HepG2 (cell line): Measurements from ENCODE around the gene CADM4. TPM values are rescaled to one million over a fixed set of nuclear protein-coding genes. Genes with fewer than 3 reads are reported as not detected.

ENCODE experiments used
- ATAC-seq: fragments of 200-7000 bp; cut with Tn5 transposase; 3 replicates; pipeline ENCODE4 v1.9.1; 2020; ENCODE audit warnings: mild to moderate bottlenecking, moderate library complexity
- BruUV-seq: library from RNA; stranded (reverse); fragments of 400-500 nt; replicated peaks from 2 replicates; lab custom pipeline; 2021; lab: Mats Ljungman, UMichigan
- CTCF ChIA-PET: fragments of 300-600 bp; formaldehyde crosslinking; extraction: SDS; loops from one replicate; lab custom pipeline; 2021; ENCODE audit warnings: low total read pairs, inconsistent platforms, low intra/inter-chr PET ratio; lab: Yijun Ruan, JAX
- POLR2A ChIA-PET: fragments of 350-600 bp; sonication (Branson Sonifier 250); formaldehyde crosslinking; loops from one replicate; lab custom pipeline; 2020; ENCODE audit warnings: antibody characterized with exemption, inconsistent platforms; lab: Yijun Ruan, JAX
- DNase-seq: peaks from one replicate; pipeline ENCODE4 v3.0.0-alpha.2; 2015; ENCODE audit warnings: low spot score
- FAIRE-seq: peaks from 3 replicates; lab custom pipeline; 2011; peaks lifted over from hg19 to GRCh38; lab: Jason Lieb, UNC
- H2AFZ ChIP-seq: one replicate; pipeline ENCODE4 v1.6.1; 2011; ENCODE audit warnings: low read length, inconsistent platforms
- H3K27ac ChIP-seq: fragments of 300-600 bp; 3 replicates; pipeline ENCODE4 v1.8.0; 2011; ENCODE audit warnings: mixed run types, mild to moderate bottlenecking, mixed read lengths, low read length, inconsistent platforms; ENCODE audit not compliant: insufficient read depth; ENCODE audit errors: extremely low read length
- H3K27me3 ChIP-seq, 2 experiments: fragments of 200-600 bp in 1 of 2; 2 replicates in 1 of 2; 3 replicates in 1 of 2; pipeline versions ENCODE4 v1.6.0 to v1.8.0; 2011; ENCODE audit warnings: low read length in 2 of 2, mild to moderate bottlenecking in 2 of 2, moderate library complexity in 2 of 2, inconsistent platforms in 1 of 2; ENCODE audit not compliant: insufficient read depth in 2 of 2, control insufficient read depth in 1 of 2
- H3K36me3 ChIP-seq, 2 experiments: fragments of 200-600 bp in 1 of 2; replicated peaks in 1 of 2; 2 replicates in 1 of 2; 3 replicates in 1 of 2; pipeline versions ENCODE4 v1.5.1 to v1.8.0; 2011; ENCODE audit warnings: low read length in 2 of 2, inconsistent platforms in 1 of 2; ENCODE audit not compliant: insufficient read depth in 2 of 2, control insufficient read depth in 1 of 2
- H3K4me1 ChIP-seq: 2 replicates; pipeline ENCODE4 v1.5.1; 2012; ENCODE audit warnings: low read length, inconsistent platforms; ENCODE audit not compliant: insufficient read depth
- H3K4me2 ChIP-seq: 2 replicates; pipeline ENCODE4 v1.6.0; 2011; ENCODE audit warnings: low read depth, low read length, inconsistent platforms
- H3K4me3 ChIP-seq, 3 experiments: fragments of 200-600 bp in 1 of 3; sonication (generic), shearing (Covaris generic) in 1 of 3; replicated peaks in 1 of 3; 2 replicates each; pipeline ENCODE4 v1.5.1; 2011 to 2016; ENCODE audit warnings: low read length in 3 of 3, inconsistent platforms in 2 of 3, low read depth in 2 of 3, mild to moderate bottlenecking in 2 of 3, control low read depth in 1 of 3, mixed read lengths in 1 of 3; ENCODE audit not compliant: insufficient read depth in 1 of 3
- H3K79me2 ChIP-seq: one replicate; pipeline ENCODE4 v1.6.1; 2011; ENCODE audit warnings: low read length, inconsistent platforms; ENCODE audit not compliant: insufficient read depth
- H3K9ac ChIP-seq: 2 replicates; pipeline ENCODE4 v1.6.0; 2011; ENCODE audit warnings: mild to moderate bottlenecking, low read depth, low read length, inconsistent platforms; ENCODE audit not compliant: insufficient read depth
- H3K9me3 ChIP-seq: 2 replicates; pipeline ENCODE4 v1.5.1; 2012; ENCODE audit warnings: mild to moderate bottlenecking, low read length
- H4K20me1 ChIP-seq: 2 replicates; pipeline ENCODE4 v1.6.0; 2011; ENCODE audit warnings: inconsistent platforms, mild to moderate bottlenecking, low read length, moderate library complexity; ENCODE audit not compliant: insufficient read depth
- CREB1 ChIP-seq, 2 experiments: fragments of 450-650 bp in 1 of 2; IDR thresholded peaks; 2 replicates each; pipeline ENCODE4 v1.6.1; 2016 to 2017; ENCODE audit warnings: control low read depth in 1 of 2, mild to moderate bottlenecking in 1 of 2, missing compliant biosample characterization in 1 of 2, missing genetic modification characterization in 1 of 2
- FOXM1 ChIP-seq: sonication (generic); formaldehyde crosslinking; IDR thresholded peaks from 2 replicates; pipeline ENCODE4 v1.5.0; 2020; ENCODE audit warnings: missing genetic modification reagents
- SAP130 ChIP-seq: IDR thresholded peaks from 2 replicates; pipeline ENCODE4 v1.6.1; 2016; ENCODE audit warnings: low read depth
- ZBTB38 ChIP-seq: sonication (generic); formaldehyde crosslinking; IDR thresholded peaks from 2 replicates; pipeline ENCODE4 v1.5.1; 2020; ENCODE audit warnings: mild to moderate bottlenecking, missing genetic modification reagents
- ZEB1 ChIP-seq: IDR thresholded peaks from 2 replicates; pipeline ENCODE4 v1.6.1; 2012; ENCODE audit warnings: mild to moderate bottlenecking, low read depth, inconsistent platforms; ENCODE audit not compliant: insufficient replicate concordance
- ZFX ChIP-seq: sonication (generic); formaldehyde crosslinking; IDR thresholded peaks from 2 replicates; pipeline ENCODE4 v1.4.0; 2020; ENCODE audit warnings: mild to moderate bottlenecking, low read depth, missing genetic modification reagents, moderate library complexity
- ZNF138 ChIP-seq: sonication (generic); formaldehyde crosslinking; IDR thresholded peaks from 2 replicates; pipeline ENCODE4 v1.5.0; 2020; ENCODE audit warnings: mild to moderate bottlenecking, low read depth, missing genetic modification reagents
- WGBS: methylation state at CpG from one replicate; pipeline ENCODE4 v1.1.6; 2017; ENCODE audit warnings: low lambda C conversion rate; 5-methylcytosine and 5-hydroxymethylcytosine counted together
- in situ Hi-C: cut with HindIII; loops from 2 replicates; pipeline ENCODE4 v1.10.0; 2017; ENCODE audit warnings: low pct_unique_long_range_greater_than_20kb; ENCODE audit not compliant: extremely low pct_ligation_motif_present
- intact Hi-C: fragments of 100-400 bp; cut with micrococcal nuclease; formaldehyde crosslinking; loops from one replicate; pipeline ENCODE4 v1.10.0; 2022; ENCODE audit not compliant: unreplicated experiment
- polyA plus RNA-seq, 8 experiments: library from polyadenylated mRNA; depleted of rRNA in 3 of 8; stranded (reverse) in 7 of 8; unstranded in 1 of 8; fragments of >200 nt; fragmentation: Illumina TruSeq in 4 of 8; extraction: Trizol in 4 of 8; gene quantifications; 2 replicates each; pipeline versions ENCODE4 v1.2.1 to v1.2.3, GENCODE V29; 2011 to 2016; ENCODE audit warnings: low read depth in 4 of 8, missing spikeins in 1 of 8, mixed read lengths in 1 of 8; ENCODE audit not compliant: insufficient read depth in 1 of 8
- total RNA-seq, 5 experiments: library from RNA; depleted of rRNA; stranded (reverse); fragments of >200 nt; fragmentation: Illumina TruSeq; extraction: Trizol; gene quantifications; 2 replicates each; pipeline ENCODE4 v1.2.3, GENCODE V29; 2016; ENCODE audit warnings: low read depth in 1 of 5
- TF ChIP-seq, protein P1 (sequence below): sonication (generic); formaldehyde crosslinking; IDR thresholded peaks from 2 replicates; pipeline ENCODE4 v1.8.1; 2023; ENCODE audit warnings: mild to moderate bottlenecking, moderate library complexity, missing genetic modification reagents
- TF ChIP-seq, protein P2 (sequence below): sonication (generic); formaldehyde crosslinking; IDR thresholded peaks from 2 replicates; pipeline ENCODE4 v1.5.0; 2020; ENCODE audit warnings: mild to moderate bottlenecking, missing genetic modification reagents, borderline replicate concordance

The CADM4 gene
- total and polyA plus RNA-seq, 2 of the 13 experiments (the other 11 are each of a cell fraction or from before 2014, with no cell fraction given) = 8.5 to 16.0 TPM

DNA sequence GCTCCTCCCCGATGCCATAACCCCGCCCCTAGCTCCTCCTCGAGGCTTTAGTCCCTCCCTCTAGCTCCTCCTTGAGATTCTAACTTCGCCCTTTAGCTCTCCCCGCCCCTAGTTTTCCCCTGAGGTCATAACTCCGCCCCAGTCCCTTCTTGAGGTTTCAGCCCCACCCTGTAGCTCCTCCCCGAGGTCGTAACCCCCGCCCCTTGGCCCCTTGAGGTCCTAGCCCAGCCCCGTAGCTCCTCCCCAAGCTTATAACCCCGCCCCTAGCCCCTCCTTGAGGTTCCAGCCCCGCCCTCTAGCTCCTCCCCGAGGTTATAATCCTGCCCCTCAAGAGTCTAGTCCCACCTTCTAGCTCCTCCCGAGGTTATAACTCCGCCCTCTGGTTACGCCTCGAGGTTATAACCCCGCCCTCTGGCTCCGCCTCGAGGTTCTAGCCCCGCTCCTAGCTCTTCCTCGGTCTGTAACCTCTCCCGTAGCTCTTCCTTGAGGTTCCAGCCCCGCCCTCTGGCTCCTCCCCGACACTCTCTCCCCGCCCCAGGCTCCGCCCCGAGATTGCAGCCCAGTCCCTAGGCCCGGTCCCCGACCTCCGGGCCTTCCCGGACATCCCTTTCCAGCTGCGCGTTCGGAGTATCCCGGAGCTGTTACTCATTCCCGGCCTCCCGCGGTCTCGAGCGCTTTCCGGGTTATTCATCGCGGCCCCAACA, 28.9 kb upstream of the CADM4 start (continued):
- TF ChIP-seq, protein P1, sequence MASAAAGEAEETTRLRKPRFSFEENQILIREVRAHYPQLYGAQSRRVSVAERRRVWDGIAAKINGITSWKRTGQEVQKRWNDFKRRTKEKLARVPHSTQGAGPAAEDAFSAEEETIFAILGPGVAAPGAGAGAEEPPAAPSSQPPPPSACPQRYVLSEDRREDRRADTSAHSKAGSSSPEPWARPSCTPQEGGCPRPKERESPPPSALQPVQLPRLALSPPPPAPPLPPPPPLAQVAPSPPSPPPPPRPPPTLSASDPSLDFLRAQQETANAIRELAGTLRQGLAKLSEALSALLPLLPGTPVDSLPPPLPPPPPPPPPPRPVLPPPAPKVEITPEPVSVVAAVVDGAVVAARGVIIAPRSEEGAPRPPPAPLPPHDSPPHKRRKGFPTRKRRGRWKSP (CRISPR knock-in tag) = 0 out of 2 replicates have a peak, but pooled peaks have one; percentile 60
- TF ChIP-seq, all 625 proteins: peak for 42

- H3K9ac ChIP-seq = peak overlapping the region; percentile 31
- no peak for FAIRE-seq
- no peaks in the 10 kb centered on the region for H3K9me3 ChIP-seq
- no peaks in the 10 kb centered on the region for H3K36me3 ChIP-seq
- H3K27ac ChIP-seq = no peak overlapping the region
- intact Hi-C loops (loop anchor here (10.0 kb wide), 1 partner anchor 97 kb away; no protein-coding TSS in a partner anchor), in situ Hi-C loops (no loop called here)
- DNase-seq = no peak
- ATAC-seq = no peak
- ChIA-PET POLR2A (interaction anchor here (0.6 to 1.7 kb wide), 14 partner anchors 11 to 283 kb away, joined by 3 to 17 read pairs (median 5); partner anchors contain the start of genes IRGQ, PHLDB3, SMG9 and ZNF221), CTCF (no interaction called here)
- H3K79me2 ChIP-seq = no peaks in the 10 kb centered on the region
- 36% methylated on average over 29 of the region's 29 CpGs for WGBS
- H3K4me1 ChIP-seq = peaks cover 26% of the 10 kb centered on the region
- H3K27me3 ChIP-seq = peaks cover 0 to 12% of the 10 kb centered on the region in 2 experiments; a peak in 3 of 5 replicates
- no peaks in the 10 kb centered on the region for H4K20me1 ChIP-seq
- peak overlapping the region; percentile 88 for H3K4me2 ChIP-seq
- peak overlapping the region; percentile 29 to 62 (median 50); a peak in 5 of 6 replicates for H3K4me3 ChIP-seq
- BruUV-seq = no TSS peak
- 0 out of 2 replicates have a peak, but pooled peaks have one; percentile 28 for TF ChIP-seq ZFX (CRISPR knock-in tag)
- no peak for TF ChIP-seq ZNF138 (CRISPR knock-in tag)
- TF ChIP-seq SAP130 (CRISPR knock-in tag) = 0 out of 2 replicates have a peak, but pooled peaks have one; percentile 32
- no peak for TF ChIP-seq ZEB1
- no peak for TF ChIP-seq FOXM1 (CRISPR knock-in tag)
- peak; percentile 79; the same call in 1 of the 2 replicates for TF ChIP-seq ZBTB38 (CRISPR knock-in tag)
- TF ChIP-seq CREB1 (IDR thresholded peaks at IDR 0.05) = no peak
- TF ChIP-seq CREB1 (CRISPR knock-in tag; IDR thresholded peaks at IDR 0.05) = peak; percentile 23; the same call in 1 of the 2 replicates
- TF ChIP-seq, protein P2, sequence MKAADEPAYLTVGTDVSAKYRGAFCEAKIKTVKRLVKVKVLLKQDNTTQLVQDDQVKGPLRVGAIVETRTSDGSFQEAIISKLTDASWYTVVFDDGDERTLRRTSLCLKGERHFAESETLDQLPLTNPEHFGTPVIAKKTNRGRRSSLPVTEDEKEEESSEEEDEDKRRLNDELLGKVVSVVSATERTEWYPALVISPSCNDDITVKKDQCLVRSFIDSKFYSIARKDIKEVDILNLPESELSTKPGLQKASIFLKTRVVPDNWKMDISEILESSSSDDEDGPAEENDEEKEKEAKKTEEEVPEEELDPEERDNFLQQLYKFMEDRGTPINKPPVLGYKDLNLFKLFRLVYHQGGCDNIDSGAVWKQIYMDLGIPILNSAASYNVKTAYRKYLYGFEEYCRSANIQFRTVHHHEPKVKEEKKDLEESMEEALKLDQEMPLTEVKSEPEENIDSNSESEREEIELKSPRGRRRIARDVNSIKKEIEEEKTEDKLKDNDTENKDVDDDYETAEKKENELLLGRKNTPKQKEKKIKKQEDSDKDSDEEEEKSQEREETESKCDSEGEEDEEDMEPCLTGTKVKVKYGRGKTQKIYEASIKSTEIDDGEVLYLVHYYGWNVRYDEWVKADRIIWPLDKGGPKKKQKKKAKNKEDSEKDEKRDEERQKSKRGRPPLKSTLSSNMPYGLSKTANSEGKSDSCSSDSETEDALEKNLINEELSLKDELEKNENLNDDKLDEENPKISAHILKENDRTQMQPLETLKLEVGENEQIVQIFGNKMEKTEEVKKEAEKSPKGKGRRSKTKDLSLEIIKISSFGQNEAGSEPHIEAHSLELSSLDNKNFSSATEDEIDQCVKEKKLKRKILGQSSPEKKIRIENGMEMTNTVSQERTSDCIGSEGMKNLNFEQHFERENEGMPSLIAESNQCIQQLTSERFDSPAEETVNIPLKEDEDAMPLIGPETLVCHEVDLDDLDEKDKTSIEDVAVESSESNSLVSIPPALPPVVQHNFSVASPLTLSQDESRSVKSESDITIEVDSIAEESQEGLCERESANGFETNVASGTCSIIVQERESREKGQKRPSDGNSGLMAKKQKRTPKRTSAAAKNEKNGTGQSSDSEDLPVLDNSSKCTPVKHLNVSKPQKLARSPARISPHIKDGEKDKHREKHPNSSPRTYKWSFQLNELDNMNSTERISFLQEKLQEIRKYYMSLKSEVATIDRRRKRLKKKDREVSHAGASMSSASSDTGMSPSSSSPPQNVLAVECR (CRISPR knock-in tag) = 0 out of 2 replicates have a peak, but pooled peaks have one; percentile 15
- TF ChIP-seq, all 625 proteins: peak for 5
- no peak overlapping the region for H2AFZ ChIP-seq
Observed at GRCh38 chr19:43667876-43668405, 28.3 kb upstream of the CADM4 start.
